IMR-90 (cell line): ENCODE results near the gene PRR19. TPM values are rescaled to one million over a fixed set of nuclear protein-coding genes. Genes with fewer than 3 reads are reported as not detected.
A peak's percentile ranks its signal among the peaks of the same experiment; 100 is the strongest.
"Not testable (repeated sequence)": the region's sequence is repeated elsewhere in the genome, so short reads cannot be mapped to it uniquely, and the experiment has no call there.

Source experiments
- ATAC-seq: fragments of 200-7000 bp; cut with Tn5 transposase; 2 replicates; pipeline ENCODE4 v1.9.1; 2020; ENCODE audit warnings: low read depth, mild to moderate bottlenecking, moderate library complexity
- BruUV-seq: library from RNA; stranded (reverse); fragments of 400-500 nt; replicated peaks from 2 replicates; lab custom pipeline; 2021; lab: Mats Ljungman, UMichigan
- CTCF ChIA-PET: fragments of 300-600 bp; formaldehyde crosslinking; extraction: SDS; loops from one replicate; lab custom pipeline; 2021; ENCODE audit warnings: antibody characterized with exemption; lab: Yijun Ruan, JAX
- POLR2A ChIA-PET: fragments of 300-600 bp; sonication (Branson Sonifier 250); formaldehyde crosslinking; loops from one replicate; lab custom pipeline; 2022; ENCODE audit warnings: antibody characterized with exemption; ENCODE audit not compliant: unreplicated experiment; lab: Charles Lee
- DNase-seq: peaks from one replicate; pipeline ENCODE4 v3.0.0; 2013
- H2AFZ ChIP-seq: replicated peaks from 2 replicates; pipeline ENCODE3; 2013; ENCODE audit warnings: low read length, mild to moderate bottlenecking; ENCODE audit not compliant: poor library complexity
- H2AK5ac ChIP-seq: 2 replicates; pipeline ENCODE4 v1.6.1; 2013; ENCODE audit warnings: low read depth, low read length, inconsistent platforms
- H2AK9ac ChIP-seq: replicated peaks from 2 replicates; pipeline ENCODE3; 2013; ENCODE audit warnings: mild to moderate bottlenecking, low read depth, low read length, moderate library complexity; ENCODE audit not compliant: poor library complexity
- H2BK120ac ChIP-seq: 2 replicates; pipeline ENCODE4 v1.6.1; 2013; ENCODE audit warnings: low read depth, low read length, inconsistent platforms
- H2BK15ac ChIP-seq: 3 replicates; pipeline ENCODE4 v1.6.1; 2013; ENCODE audit warnings: low read depth, low read length, inconsistent platforms
- H2BK20ac ChIP-seq: 2 replicates; pipeline ENCODE4 v1.6.1; 2013; ENCODE audit warnings: low read depth, mild to moderate bottlenecking, inconsistent platforms, low read length, moderate library complexity
- H2BK5ac ChIP-seq: 2 replicates; pipeline ENCODE4 v1.6.1; 2013; ENCODE audit warnings: mild to moderate bottlenecking, low read depth, low read length, inconsistent platforms; ENCODE audit not compliant: poor library complexity, severe bottlenecking
- H3K14ac ChIP-seq: replicated peaks from 2 replicates; pipeline ENCODE4 v1.6.1; 2013; ENCODE audit warnings: low read depth, low read length, inconsistent platforms
- H3K18ac ChIP-seq: 2 replicates; pipeline ENCODE4 v1.6.1; 2013; ENCODE audit warnings: low read depth, low read length, control low read depth
- H3K23ac ChIP-seq: 2 replicates; pipeline ENCODE4 v1.6.1; 2013; ENCODE audit warnings: low read depth, low read length, inconsistent platforms
- H3K27ac ChIP-seq: 2 replicates; pipeline ENCODE4 v1.5.1; 2013; ENCODE audit warnings: mild to moderate bottlenecking, control low read depth, low read length; ENCODE audit not compliant: insufficient read depth
- H3K27me3 ChIP-seq: 2 replicates; pipeline ENCODE4 v1.6.1; 2013; ENCODE audit warnings: low read length; ENCODE audit not compliant: control insufficient read depth, insufficient read depth
- H3K36me3 ChIP-seq: 2 replicates; pipeline ENCODE4 v1.6.1; 2013; ENCODE audit warnings: low read length, mixed read lengths; ENCODE audit not compliant: control insufficient read depth, insufficient read depth
- H3K4ac ChIP-seq: 2 replicates; pipeline ENCODE4 v1.6.1; 2013; ENCODE audit warnings: low read depth, low read length, inconsistent platforms
- H3K4me1 ChIP-seq: 2 replicates; pipeline ENCODE4 v1.6.1; 2013; ENCODE audit warnings: low read length, mixed read lengths; ENCODE audit not compliant: control insufficient read depth, insufficient read depth
- H3K4me2 ChIP-seq: 2 replicates; pipeline ENCODE4 v1.6.1; 2013; ENCODE audit warnings: low read depth, mild to moderate bottlenecking, control low read depth, low read length, moderate library complexity
- H3K4me3 ChIP-seq: 2 replicates; pipeline ENCODE4 v1.5.1; 2013; ENCODE audit warnings: low read depth, mild to moderate bottlenecking, control low read depth, low read length, moderate library complexity; ENCODE audit not compliant: insufficient read depth
- H3K56ac ChIP-seq: 2 replicates; pipeline ENCODE4 v1.6.1; 2013; ENCODE audit warnings: low read length, inconsistent platforms; ENCODE audit not compliant: insufficient read depth; ENCODE audit errors: extremely low read depth
- H3K79me1 ChIP-seq, 2 experiments: 2 replicates each; pipeline ENCODE4 v1.6.1; 2013; ENCODE audit warnings: low read length in 2 of 2, inconsistent platforms in 1 of 2, low read depth in 1 of 2
- H3K9ac ChIP-seq: 2 replicates; pipeline ENCODE4 v1.6.1; 2013; ENCODE audit warnings: low read depth, low read length, control low read depth
- H3K9me1 ChIP-seq: 2 replicates; pipeline ENCODE4 v1.6.1; 2013; ENCODE audit warnings: low read length, inconsistent platforms; ENCODE audit not compliant: insufficient read depth
- H3K9me3 ChIP-seq: 2 replicates; pipeline ENCODE4 v1.6.1; 2013; ENCODE audit warnings: low read length; ENCODE audit not compliant: control insufficient read depth, insufficient read depth
- H4K20me1 ChIP-seq: 2 replicates; pipeline ENCODE4 v1.6.1; 2013; ENCODE audit warnings: low read length, inconsistent platforms; ENCODE audit not compliant: insufficient read depth
- H4K5ac ChIP-seq: 2 replicates; pipeline ENCODE4 v1.6.1; 2013; ENCODE audit warnings: mild to moderate bottlenecking, low read depth, low read length, control low read depth
- H4K8ac ChIP-seq, 2 experiments: 2 replicates each; pipeline ENCODE4 v1.6.1; 2013; ENCODE audit warnings: low read depth in 2 of 2, low read length in 2 of 2, control low read depth in 1 of 2, inconsistent platforms in 1 of 2
- H4K91ac ChIP-seq: 2 replicates; pipeline ENCODE4 v1.6.1; 2013; ENCODE audit warnings: low read depth, low read length, inconsistent platforms; ENCODE audit not compliant: insufficient read depth
- WGBS, 2 experiments: methylation state at CpG; one replicate each; pipeline versions ENCODE4 v1.1.5 to v1.1.7; 2013; ENCODE audit warnings: missing lambda C conversion rate in 2 of 2; ENCODE audit not compliant: insufficient read length in 1 of 2; ENCODE audit errors: extremely low coverage in 2 of 2; 5-methylcytosine and 5-hydroxymethylcytosine counted together
- dilution Hi-C: fragments of 300-500 bp; cut with HindIII; formaldehyde crosslinking; loops from one replicate; pipeline ENCODE4 v1.14.3; 2018; ENCODE audit warnings: low sequenced_read_pairs; ENCODE audit not compliant: unreplicated experiment
- in situ Hi-C: fragments of 300-500 bp; cut with MboI; formaldehyde crosslinking; loops from 3 replicates; pipeline ENCODE4 v1.14.3; 2019; ENCODE audit warnings: low sequenced_read_pairs, inconsistent platforms, mixed read lengths
- intact Hi-C: fragments of 100-400 bp; cut with micrococcal nuclease; formaldehyde crosslinking; loops from 2 replicates; pipeline ENCODE4 v1.10.0; 2022
- polyA plus RNA-seq, 3 experiments: library from polyadenylated mRNA; depleted of rRNA; stranded (reverse); fragments of >200 nt; gene quantifications; 2 replicates each; pipeline ENCODE4 v1.2.3, GENCODE V29; 2012; ENCODE audit warnings: low replicate concordance in 1 of 3
- total RNA-seq: library from RNA; depleted of rRNA; stranded (reverse); fragments of >200 nt; gene quantifications from 2 replicates; pipeline ENCODE4 v1.2.3, GENCODE V29; 2012

The PRR19 gene
- total and polyA plus RNA-seq, 2 of the 4 experiments (the other 2 are of a cell fraction): 0.36 to 1.6 TPM

GRCh38 chr19:42266928-42267603 lies 34.9 kb upstream of the PRR19 start:
- CTCF ChIA-PET, H2BK20ac ChIP-seq, H3K14ac ChIP-seq, H3K4me3 ChIP-seq, H3K18ac ChIP-seq, H3K9me3 ChIP-seq, H2BK15ac ChIP-seq, intact Hi-C loops, DNase-seq, dilution Hi-C loops, H3K23ac ChIP-seq, H2AK9ac ChIP-seq, H2BK120ac ChIP-seq, BruUV-seq, H3K56ac ChIP-seq, H4K91ac ChIP-seq, H3K9me1 ChIP-seq, H3K27me3 ChIP-seq, H3K4me1 ChIP-seq, ATAC-seq, in situ Hi-C loops, H3K4ac ChIP-seq, H2AK5ac ChIP-seq, H4K5ac ChIP-seq, H4K20me1 ChIP-seq, H3K4me2 ChIP-seq, H2AFZ ChIP-seq, H3K36me3 ChIP-seq, H3K27ac ChIP-seq, H2BK5ac ChIP-seq, H3K9ac ChIP-seq, POLR2A ChIA-PET: not testable (repeated sequence)
- H4K8ac ChIP-seq: 0 out of 4 replicates have a peak overlapping the region, but pooled peaks of 1 of the 2 experiments have one; percentile 21
- WGBS, 2 experiments: 90% methylated on average over 2 of the region's 25 CpGs; no CpG with 5 or more reads in 1 of the 2 experiments
- peaks cover 15 to 29% of the 10 kb centered on the region in 2 experiments for H3K79me1 ChIP-seq
